Keratinocyte (primary cell): ENCODE results near the gene SHPK.

Experiments
- EZH2 ChIP-seq: IDR thresholded peaks from one replicate; pipeline ENCODE4 v1.6.1; 2012; ENCODE audit warnings: inconsistent platforms, mild to moderate bottlenecking, low read length, moderate library complexity
- TF ChIP-seq, protein P1 (sequence below), 3 experiments: IDR thresholded peaks in 1 of 3; conservative IDR thresholded peaks in 1 of 3; optimal IDR thresholded peaks in 1 of 3; 2 replicates in 2 of 3; 3 replicates in 1 of 3; pipeline versions ENCODE3 to v1.5.1; 2011; ENCODE audit warnings: low read length in 3 of 3, mild to moderate bottlenecking in 3 of 3, moderate library complexity in 2 of 3, control low read depth in 1 of 3, inconsistent platforms in 1 of 3; ENCODE audit not compliant: insufficient read depth in 2 of 3; ENCODE audit errors: extremely low read depth in 1 of 3

DNA sequence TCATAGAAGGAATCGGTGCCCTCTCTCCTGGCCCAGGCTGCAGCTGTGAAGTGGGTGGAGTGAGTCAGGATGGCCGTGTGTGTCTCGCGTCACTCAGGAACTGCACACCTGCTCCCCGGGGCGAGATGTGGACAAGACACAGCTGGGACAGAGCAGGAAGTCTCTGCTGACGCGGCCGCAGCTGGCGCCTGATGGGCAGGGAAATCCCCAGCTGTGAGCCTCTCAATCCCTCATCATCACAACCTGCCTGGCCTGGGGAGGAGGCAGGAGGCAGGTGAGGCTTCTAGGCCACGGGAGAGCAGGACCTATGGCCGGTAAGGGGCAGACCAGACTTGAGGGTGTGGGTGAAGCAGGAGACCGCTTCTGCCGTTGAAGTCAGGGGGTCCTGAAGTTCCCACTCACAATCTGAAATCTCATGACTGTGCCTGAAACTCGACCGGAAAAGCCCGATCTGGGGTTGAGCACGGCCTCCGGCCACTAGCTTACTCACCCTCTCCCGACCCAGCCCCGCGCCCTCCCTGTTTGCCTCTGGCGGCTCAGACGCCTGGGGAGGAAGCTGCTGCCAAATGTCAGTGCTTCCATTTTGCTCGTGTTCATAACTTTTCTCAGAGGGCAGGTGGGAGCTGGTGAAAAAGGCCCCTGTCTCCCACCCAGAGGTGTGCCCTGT is 77.3 kb downstream of the SHPK start:
- TF ChIP-seq, protein P1, sequence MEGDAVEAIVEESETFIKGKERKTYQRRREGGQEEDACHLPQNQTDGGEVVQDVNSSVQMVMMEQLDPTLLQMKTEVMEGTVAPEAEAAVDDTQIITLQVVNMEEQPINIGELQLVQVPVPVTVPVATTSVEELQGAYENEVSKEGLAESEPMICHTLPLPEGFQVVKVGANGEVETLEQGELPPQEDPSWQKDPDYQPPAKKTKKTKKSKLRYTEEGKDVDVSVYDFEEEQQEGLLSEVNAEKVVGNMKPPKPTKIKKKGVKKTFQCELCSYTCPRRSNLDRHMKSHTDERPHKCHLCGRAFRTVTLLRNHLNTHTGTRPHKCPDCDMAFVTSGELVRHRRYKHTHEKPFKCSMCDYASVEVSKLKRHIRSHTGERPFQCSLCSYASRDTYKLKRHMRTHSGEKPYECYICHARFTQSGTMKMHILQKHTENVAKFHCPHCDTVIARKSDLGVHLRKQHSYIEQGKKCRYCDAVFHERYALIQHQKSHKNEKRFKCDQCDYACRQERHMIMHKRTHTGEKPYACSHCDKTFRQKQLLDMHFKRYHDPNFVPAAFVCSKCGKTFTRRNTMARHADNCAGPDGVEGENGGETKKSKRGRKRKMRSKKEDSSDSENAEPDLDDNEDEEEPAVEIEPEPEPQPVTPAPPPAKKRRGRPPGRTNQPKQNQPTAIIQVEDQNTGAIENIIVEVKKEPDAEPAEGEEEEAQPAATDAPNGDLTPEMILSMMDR (optimal IDR thresholded peaks at IDR 0.05 in 1 of 3, IDR thresholded peaks at IDR 0.05 in 1 of 3, conservative IDR thresholded peaks at IDR 0.05 in 1 of 3; ENCODE audit: extremely low read depth in 1 of 3, insufficient read depth in 2 of 3, low read length in 3 of 3) = no peak
- TF ChIP-seq EZH2 = no peak
